GM21367 (cell line): ENCODE results near the gene UQCR10.

ENCODE experiments used
- ATAC-seq: cut with Tn5 transposase; IDR thresholded peaks from one replicate; pipeline ENCODE4 v1.9.1; 2021; ENCODE audit not compliant: unreplicated experiment

UQCR10 gene

GRCh38 chr22:29795663-29796062 lies 28.5 kb downstream of the UQCR10 start:
- ATAC-seq, result no peak

DNA sequence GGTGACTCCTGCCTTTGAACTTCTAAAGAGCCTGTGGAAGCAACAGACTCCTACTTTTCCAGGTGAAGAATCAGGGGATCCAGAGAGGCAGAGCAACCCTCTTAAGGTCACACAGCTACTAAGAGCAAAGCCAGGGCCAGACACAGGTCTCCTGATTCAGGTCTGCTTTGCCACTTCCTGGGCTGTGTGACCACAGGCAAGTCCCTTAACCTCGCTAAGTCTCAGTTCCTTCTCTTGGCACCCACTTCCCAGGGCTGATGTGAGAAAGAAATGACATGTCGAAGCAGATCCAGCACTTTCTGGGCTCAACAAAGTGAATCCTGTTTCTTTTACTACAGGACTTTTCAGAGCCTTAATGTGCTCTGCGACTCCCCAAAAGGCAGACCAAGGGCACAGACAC lies 30.2 kb downstream of the UQCR10 start:
- ATAC-seq, result no peak

DNA sequence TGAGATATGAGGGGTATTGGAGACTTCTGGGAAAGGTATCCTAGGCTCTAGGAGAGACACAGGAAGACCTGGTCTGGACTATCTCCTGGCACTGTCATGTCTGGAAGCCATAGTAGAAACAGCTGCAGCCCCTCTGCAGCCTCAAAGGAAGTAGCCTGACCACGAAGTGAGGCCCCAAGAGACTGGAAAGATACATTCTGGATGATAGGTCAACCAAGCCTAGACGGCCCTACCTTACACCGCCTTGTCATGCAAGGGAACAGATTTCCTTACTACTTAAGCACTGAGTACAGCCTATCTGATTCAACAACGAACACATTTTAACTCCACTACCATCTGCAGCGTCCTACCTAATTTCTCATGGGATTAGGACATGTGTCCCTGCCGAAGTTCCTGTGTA lies 31.1 kb downstream of the UQCR10 start:
- no peak for ATAC-seq

DNA sequence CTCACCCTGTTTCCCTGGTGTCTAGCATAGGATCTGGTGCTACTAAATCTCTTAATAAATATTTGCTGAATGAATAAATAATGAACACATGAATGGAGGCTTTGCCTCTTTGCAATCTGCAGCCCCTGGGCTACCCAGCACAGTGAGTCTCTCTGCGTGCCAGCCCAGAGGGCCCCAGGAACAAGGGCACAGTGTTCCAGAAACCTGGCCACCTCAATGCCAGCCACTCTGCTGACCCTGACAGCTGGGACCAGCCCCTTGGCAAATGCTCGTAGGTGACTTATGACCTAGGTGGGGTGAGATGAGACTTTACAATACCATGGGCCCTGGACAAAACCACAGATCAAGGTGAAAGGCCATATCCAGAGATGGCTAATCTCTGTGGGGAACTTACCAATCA lies 31.6 kb downstream of the UQCR10 start:
- ATAC-seq, result no peak

GRCh38 chr22:29799217-29799680 lies 32.1 kb downstream of the UQCR10 start:
- ATAC-seq, result no peak

- no peak for ATAC-seq
Observed at GRCh38 chr22:29801153-29801552, 34.0 kb downstream of the UQCR10 start.

DNA sequence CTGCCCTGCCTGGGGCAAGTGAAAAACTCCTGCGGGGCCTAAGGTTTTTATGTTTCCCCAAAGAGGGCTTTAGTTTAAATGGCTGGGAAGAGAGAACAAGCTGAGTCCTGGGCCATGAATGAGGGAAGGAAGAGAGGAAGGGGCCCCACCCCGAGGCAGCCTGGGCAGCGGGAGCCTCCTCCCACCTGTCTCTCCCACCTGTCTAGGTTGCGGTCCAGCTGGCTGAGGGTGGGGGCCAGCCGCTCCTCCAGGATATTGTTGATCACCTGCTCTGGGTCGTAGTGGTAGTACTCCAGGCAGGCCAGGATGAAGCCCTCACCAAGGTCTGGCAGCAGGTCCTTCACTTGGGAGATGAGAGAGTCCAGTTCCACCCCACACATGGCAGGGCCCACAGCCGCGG lies 34.6 kb downstream of the UQCR10 start:
- ATAC-seq, result no peak

- ATAC-seq, result no peak
Observed at GRCh38 chr22:29803190-29803589, 36.0 kb downstream of the UQCR10 start.

- ATAC-seq, result no peak
Observed at GRCh38 chr22:29804985-29805384, 37.8 kb downstream of the UQCR10 start.

DNA sequence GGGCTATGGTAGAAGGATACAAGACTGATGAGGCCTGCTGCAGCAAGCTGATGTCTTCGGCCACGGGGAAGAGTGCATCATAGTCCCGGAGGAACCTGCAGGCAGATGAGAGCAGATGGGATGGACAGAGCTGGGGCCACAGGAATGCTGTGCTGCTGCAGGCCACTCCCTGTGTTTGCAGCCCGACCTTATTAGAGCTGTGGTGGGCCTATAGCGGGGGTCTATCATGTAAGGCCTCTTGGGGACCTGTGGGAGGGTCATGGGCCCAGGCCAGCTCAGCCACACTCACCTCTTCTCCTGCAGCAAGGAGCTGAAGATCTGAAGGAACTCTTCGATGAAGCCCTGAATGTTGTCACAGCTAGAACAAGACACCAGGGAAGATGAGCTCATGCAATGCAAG lies 39.0 kb downstream of the UQCR10 start:
- no peak for ATAC-seq

DNA sequence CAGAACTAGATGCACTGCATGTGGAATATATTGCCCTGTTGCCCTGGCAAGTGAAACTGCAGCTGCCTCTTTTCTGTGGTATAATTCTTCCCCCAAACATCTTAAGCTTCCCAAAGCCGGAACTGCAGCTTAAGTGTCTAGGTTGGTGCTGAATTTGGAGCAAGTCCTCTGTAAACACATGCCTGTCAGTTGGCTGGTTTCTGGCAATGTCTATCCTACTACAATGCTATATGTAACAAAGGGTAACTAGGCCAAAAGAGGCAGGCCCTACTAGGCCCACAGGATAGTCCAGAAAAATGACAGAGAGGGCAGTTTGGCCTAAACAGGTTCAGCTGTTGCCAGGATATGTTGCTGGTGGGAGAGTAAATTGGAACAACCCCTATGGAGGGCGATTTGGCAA lies 43.0 kb downstream of the UQCR10 start:
- ATAC-seq, result no peak

- no peak for ATAC-seq
Observed at GRCh38 chr22:29811377-29811776, 44.2 kb downstream of the UQCR10 start.

GRCh38 chr22:29813126-29813525 lies 46.0 kb downstream of the UQCR10 start:
- ATAC-seq, result no peak

DNA sequence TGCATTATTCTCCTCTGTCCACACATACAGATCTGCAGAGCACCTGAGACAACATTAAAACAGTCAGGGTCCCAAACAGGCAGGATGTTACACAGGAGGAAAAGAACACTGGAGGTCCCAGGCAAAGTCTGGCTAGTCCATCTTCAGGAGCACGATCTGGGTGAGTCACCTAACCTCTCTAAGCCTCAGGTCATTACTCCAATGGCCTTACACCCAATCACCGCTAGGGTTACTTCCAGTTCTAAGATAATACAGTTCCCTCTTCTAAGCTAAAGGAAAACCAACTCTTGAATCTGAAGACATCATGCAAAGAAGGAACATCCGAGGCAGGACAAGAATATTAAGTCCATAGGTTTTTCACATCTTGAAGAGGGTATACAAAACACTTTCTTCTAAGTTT lies 46.4 kb downstream of the UQCR10 start:
- no peak for ATAC-seq

DNA sequence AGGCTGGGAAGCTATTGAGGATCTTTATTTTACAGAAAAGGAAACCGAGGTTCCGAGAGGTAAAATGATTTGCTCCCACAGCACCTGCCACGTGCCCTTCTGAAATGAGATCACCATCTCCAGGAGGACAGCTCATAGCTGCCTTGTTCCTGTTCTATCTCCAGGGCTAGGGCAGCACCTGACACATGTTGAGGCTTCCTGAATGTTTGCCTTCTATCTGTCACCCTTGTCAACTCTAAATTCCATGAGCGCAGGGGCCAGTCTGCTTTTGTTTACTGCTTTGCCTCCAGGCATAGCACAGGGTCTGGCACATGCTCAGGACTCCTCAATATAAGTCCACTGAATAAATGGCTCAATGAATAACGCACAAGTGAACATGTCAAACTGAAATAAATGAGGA lies 46.8 kb downstream of the UQCR10 start:
- ATAC-seq, result no peak

DNA sequence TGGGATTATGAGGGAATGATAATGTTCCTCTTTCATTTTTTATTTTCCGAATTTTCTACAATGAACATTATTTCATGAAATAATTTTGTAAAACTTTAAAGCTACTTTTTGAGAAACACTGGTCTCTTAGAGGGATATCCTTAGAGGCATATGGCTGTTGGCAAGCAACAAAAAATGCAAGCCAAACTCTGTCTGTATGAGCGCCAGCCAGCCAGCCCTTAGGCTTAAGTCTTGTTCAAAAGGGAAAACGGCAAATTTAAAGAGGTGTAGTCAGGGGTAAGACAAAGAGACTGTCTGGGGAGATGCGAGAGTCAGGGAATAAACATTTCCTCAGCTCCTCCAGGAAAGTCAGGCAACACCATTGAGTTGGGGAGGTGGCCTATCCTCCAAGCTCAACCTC lies 48.4 kb downstream of the UQCR10 start:
- ATAC-seq, result no peak

- no peak for ATAC-seq
Observed at GRCh38 chr22:29816128-29816527, 49.0 kb downstream of the UQCR10 start.

DNA sequence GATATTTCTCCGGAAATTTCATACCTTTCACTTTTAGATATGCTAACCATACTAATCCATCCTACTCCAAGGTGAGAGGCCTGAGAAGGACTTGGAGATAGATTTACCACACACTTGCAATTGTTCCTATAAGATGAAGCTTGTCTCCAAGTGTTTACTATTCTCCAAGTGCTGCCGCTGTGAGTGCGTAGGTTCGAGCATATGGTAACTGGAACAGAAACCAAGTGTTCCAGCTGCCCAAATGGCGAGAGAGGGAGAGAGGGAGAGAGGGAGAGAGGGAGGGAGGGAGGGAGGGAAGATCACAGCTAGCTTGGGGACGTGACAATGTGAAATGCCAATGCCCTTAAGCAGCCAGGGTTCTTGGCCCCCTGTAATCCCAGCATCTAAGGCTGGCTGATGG lies 49.4 kb downstream of the UQCR10 start:
- ATAC-seq, result no peak

- no peak for ATAC-seq
Observed at GRCh38 chr22:29816980-29817379, 49.8 kb downstream of the UQCR10 start.

DNA sequence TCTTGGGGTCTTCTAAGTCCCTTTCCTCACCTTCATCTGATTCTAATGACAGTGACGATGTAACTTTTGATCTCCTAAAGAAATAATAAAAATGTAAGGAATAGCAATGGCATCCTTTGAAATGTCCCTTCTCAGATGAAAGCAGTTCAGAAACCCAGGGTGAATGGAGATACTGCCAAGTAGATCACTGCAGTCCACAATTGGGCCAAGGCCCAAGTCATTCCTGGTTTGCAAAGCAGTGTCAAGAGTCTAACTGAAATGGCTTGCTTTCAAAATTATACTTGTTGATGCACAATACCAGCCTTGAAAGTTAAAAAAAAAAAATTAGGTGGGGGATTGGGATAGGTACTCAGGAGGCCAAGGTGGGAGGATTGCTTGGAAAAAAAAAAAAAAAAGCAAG lies 50.6 kb downstream of the UQCR10 start:
- ATAC-seq, result no peak

- ATAC-seq, result no peak
Observed at GRCh38 chr22:29819501-29819900, 52.3 kb downstream of the UQCR10 start.
